Smooth muscle cell (in vitro differentiated cells): ENCODE data around the gene G0S2. TPM values are rescaled to one million over a fixed set of nuclear protein-coding genes. Genes with fewer than 3 reads are reported as not detected.

ENCODE experiments used
- DNase-seq: peaks from one replicate; lab custom pipeline; 2025; ENCODE audit not compliant: unreplicated experiment; lab: John Stamatoyannopoulos, UW
- H2AFZ ChIP-seq: fragments of 200-600 bp; sonication (generic); 2 replicates; pipeline ENCODE4 v1.6.0; 2016; ENCODE audit warnings: antibody characterized with exemption, low read depth, mild to moderate bottlenecking
- H3F3A ChIP-seq: fragments of 200-600 bp; sonication (generic); 2 replicates; pipeline ENCODE4 v1.6.0; 2017; ENCODE audit warnings: antibody characterized with exemption, low read depth
- H3K27ac ChIP-seq: fragments of 200-600 bp; sonication (generic); 2 replicates; pipeline ENCODE4 v1.5.1; 2016; ENCODE audit warnings: low read depth, mild to moderate bottlenecking
- H3K27me3 ChIP-seq: fragments of 200-600 bp; sonication (generic); 2 replicates; pipeline ENCODE4 v1.6.1; 2016; ENCODE audit warnings: low read depth, mild to moderate bottlenecking
- H3K36me3 ChIP-seq: fragments of 200-600 bp; sonication (generic); 2 replicates; pipeline ENCODE4 v1.5.1; 2016; ENCODE audit warnings: low read depth
- H3K4me1 ChIP-seq: fragments of 200-600 bp; sonication (generic); 2 replicates; pipeline ENCODE4 v1.5.1; 2016; ENCODE audit warnings: low read depth
- H3K4me2 ChIP-seq: fragments of 200-600 bp; sonication (generic); 2 replicates; pipeline ENCODE4 v1.6.0; 2016; ENCODE audit warnings: mild to moderate bottlenecking
- H3K4me3 ChIP-seq: fragments of 200-600 bp; sonication (generic); 2 replicates; pipeline ENCODE4 v1.5.1; 2016; ENCODE audit warnings: mild to moderate bottlenecking
- H3K79me2 ChIP-seq: fragments of 200-600 bp; sonication (generic); 2 replicates; pipeline ENCODE4 v1.6.0; 2016; ENCODE audit warnings: low read depth, mild to moderate bottlenecking
- H3K9ac ChIP-seq: fragments of 200-600 bp; sonication (generic); 2 replicates; pipeline ENCODE4 v1.6.0; 2016; ENCODE audit warnings: low read depth
- H3K9me3 ChIP-seq: fragments of 200-600 bp; sonication (generic); replicated peaks from 2 replicates; pipeline ENCODE4 v1.5.1; 2016; ENCODE audit warnings: low read depth
- H4K20me1 ChIP-seq: fragments of 200-600 bp; sonication (generic); 2 replicates; pipeline ENCODE4 v1.6.0; 2016; ENCODE audit warnings: low read depth
- CTCF ChIP-seq: fragments of 200-600 bp; sonication (generic); IDR thresholded peaks from 2 replicates; pipeline ENCODE4 v1.5.1; 2017; ENCODE audit warnings: borderline replicate concordance, mild to moderate bottlenecking, antibody characterized with exemption; ENCODE audit not compliant: insufficient read depth, poor library complexity, severe bottlenecking
- WGBS: methylation state at CpG from one replicate; pipeline ENCODE4 v1.1.7; 2016; ENCODE audit warnings: low lambda C conversion rate; 5-methylcytosine and 5-hydroxymethylcytosine counted together
- polyA plus RNA-seq: library from polyadenylated mRNA; unstranded; fragments of >200 nt; fragmentation: Nextera tagmentation; extraction: Ambion mirVana; gene quantifications from 2 replicates; pipeline ENCODE4 v1.2.1, GENCODE V29; 2016
- total RNA-seq: library from RNA; depleted of rRNA; stranded (reverse); fragments of >200 nt; gene quantifications from 2 replicates; pipeline ENCODE4 v1.2.3, GENCODE V29; 2014

The G0S2 gene
- total and polyA plus RNA-seq, 2 experiments from 2014 or later: 5.7 to 7.6 TPM

GRCh38 chr1:209629621-209630382 is 45.4 kb upstream of the G0S2 start:
- no peak overlapping the region for H3K4me3 ChIP-seq
- H3K27ac ChIP-seq: no peak overlapping the region
- no peaks in the 10 kb centered on the region for H3F3A ChIP-seq
- no peak overlapping the region for H3K4me2 ChIP-seq
- H3K9me3 ChIP-seq: no peaks in the 10 kb centered on the region
- no peak for DNase-seq
- H3K36me3 ChIP-seq: no peaks in the 10 kb centered on the region
- WGBS: 97% methylated on average over 11 of the region's 11 CpGs
- H3K27me3 ChIP-seq: no peaks in the 10 kb centered on the region
- H2AFZ ChIP-seq: no peak overlapping the region
- H3K9ac ChIP-seq: no peak overlapping the region
- no peak for TF ChIP-seq CTCF
- no peaks in the 10 kb centered on the region for H3K4me1 ChIP-seq
- no peaks in the 10 kb centered on the region for H3K79me2 ChIP-seq
- H4K20me1 ChIP-seq: peaks cover 3% of the 10 kb centered on the region

- no peak for DNase-seq
- Histone ChIP-seq H3K9me3 (no peaks in the 10 kb centered on the region), H3K9ac (no peak overlapping the region), H3K4me1 (no peaks in the 10 kb centered on the region), H3K79me2 (no peaks in the 10 kb centered on the region), H3F3A (no peaks in the 10 kb centered on the region), H3K27ac (no peak overlapping the region), H4K20me1 (peaks cover 3% of the 10 kb centered on the region), H3K36me3 (no peaks in the 10 kb centered on the region), H3K27me3 (no peaks in the 10 kb centered on the region), H3K4me2 (no peak overlapping the region), H3K4me3 (no peak overlapping the region), H2AFZ (no peak overlapping the region)
- TF ChIP-seq CTCF: no peak
- WGBS: 75% methylated on average over 17 of the region's 17 CpGs
These were observed 44.6 kb upstream of the G0S2 start for GRCh38 chr1:209630383-209631225.

- Histone ChIP-seq H3K4me1 (no peaks in the 10 kb centered on the region), H3F3A (no peaks in the 10 kb centered on the region), H3K9ac (no peak overlapping the region), H3K79me2 (no peaks in the 10 kb centered on the region), H4K20me1 (peaks cover 3% of the 10 kb centered on the region), H3K9me3 (no peaks in the 10 kb centered on the region), H3K4me3 (no peak overlapping the region), H2AFZ (no peak overlapping the region), H3K4me2 (no peak overlapping the region), H3K27ac (no peak overlapping the region), H3K36me3 (no peaks in the 10 kb centered on the region), H3K27me3 (no peaks in the 10 kb centered on the region)
- 86% methylated on average over 6 of the region's 6 CpGs for WGBS
- no peak for DNase-seq
- no peak for TF ChIP-seq CTCF
These were observed 41.7 kb upstream of the G0S2 start for GRCh38 chr1:209633335-209633997.
